ENCODE data around the gene COPB2.
"Not testable (repeated sequence)": the region's sequence is repeated elsewhere in the genome, so short reads cannot be mapped to it uniquely, and the experiment has no call there.

Gene COPB2

GRCh38 chr3:139394116-139394515 is 4.7 kb upstream of the COPB2 start:
- H3K4me1 ChIP-seq (ENCODE audit: control insufficient read depth, insufficient read depth, low read depth, low read length): peaks cover 2% of the 10 kb centered on the region

GRCh38 chr3:139388821-139389551 is 461 bp downstream of the COPB2 start:
- Histone ChIP-seq H3K14ac (ENCODE audit: low read length in 2 of 2) (peak overlapping the region in 1 of 2 experiments; percentile 22), H3K9me3 (ENCODE audit: control insufficient read depth, low read length) (no peaks in the 10 kb centered on the region), H3K9ac (ENCODE audit: low read length) (peak overlapping the region; percentile 100), H3K18ac (ENCODE audit: low read depth in 1 of 2, low read length in 2 of 2) (peak overlapping the region; percentile 40 to 70), H2AFZ (ENCODE audit: low read depth, low read length) (no peak overlapping the region), H2BK120ac (ENCODE audit: low read depth, low read length) (no peak overlapping the region), H3K4me3 (ENCODE audit: insufficient read depth in 1 of 2, low read depth in 1 of 2, low read length in 2 of 2) (peak overlapping the region; percentile 69 to 99), H3K4me2 (ENCODE audit: low read length, poor library complexity, severe bottlenecking) (peak overlapping the region; percentile 71), H4K91ac (ENCODE audit: low read length) (peak overlapping the region; percentile 45), H3K23ac (ENCODE audit: low read length in 2 of 2) (no peak overlapping the region), H4K8ac (ENCODE audit: low read length) (peak overlapping the region; percentile 49), H3K4me1 (ENCODE audit: control insufficient read depth, insufficient read depth, low read depth, low read length) (peaks cover 9% of the 10 kb centered on the region), H2BK12ac (ENCODE audit: low read length in 2 of 2) (no peak overlapping the region), H2AK5ac (ENCODE audit: low read length, severe bottlenecking) (peak overlapping the region; percentile 52), H3K79me1 (replicated peaks; ENCODE audit: low read length, poor library complexity, severe bottlenecking) (peaks cover 10% of the 10 kb centered on the region), H3K27ac (ENCODE audit: low read length, poor library complexity, severe bottlenecking) (peak overlapping the region; percentile 59), H3K4ac (ENCODE audit: low read depth in 1 of 2, low read length in 2 of 2) (peak overlapping the region; percentile 75 to 80), H3K27me3 (ENCODE audit: control insufficient read depth in 1 of 2, insufficient read depth in 1 of 2, low read length in 2 of 2) (no peaks in the 10 kb centered on the region), H2BK5ac (ENCODE audit: low read depth, low read length, poor library complexity, severe bottlenecking) (peak overlapping the region; percentile 1), H2BK15ac (ENCODE audit: low read depth, poor library complexity, severe bottlenecking) (no peak overlapping the region), H3K36me3 (ENCODE audit: control insufficient read depth in 1 of 2, insufficient read depth in 2 of 2, low read depth in 1 of 2, low read length in 2 of 2) (peaks cover 0 to 8% of the 10 kb centered on the region in 2 experiments)
- 9% methylated on average over 24 of the region's 25 CpGs for WGBS
- DNase-seq: peak; percentile 28

More at GRCh38 chr3:139394116-139394515, 4.7 kb upstream of the COPB2 start:
- H3K36me3 ChIP-seq (ENCODE audit: control insufficient read depth in 1 of 2, insufficient read depth in 2 of 2, low read depth in 1 of 2, low read length in 2 of 2): no peaks in the 10 kb centered on the region
- no peak overlapping the region for H3K4me2 ChIP-seq (ENCODE audit: low read length, poor library complexity, severe bottlenecking)
- H3K4ac ChIP-seq (ENCODE audit: low read depth in 1 of 2, low read length in 2 of 2): no peak overlapping the region
- H3K27ac ChIP-seq (ENCODE audit: low read length, poor library complexity, severe bottlenecking): no peak overlapping the region
- H3K18ac ChIP-seq (ENCODE audit: low read depth in 1 of 2, low read length in 2 of 2): no peak overlapping the region
- H2BK12ac ChIP-seq (ENCODE audit: low read length in 2 of 2): no peak overlapping the region
- H2BK120ac ChIP-seq (ENCODE audit: low read depth, low read length): no peak overlapping the region
- no peak overlapping the region for H2BK5ac ChIP-seq (ENCODE audit: low read depth, low read length, poor library complexity, severe bottlenecking)
- DNase-seq: peak; percentile 72
- H2BK15ac ChIP-seq (ENCODE audit: low read depth, poor library complexity, severe bottlenecking): no peak overlapping the region
- peaks cover 19% of the 10 kb centered on the region for H3K79me1 ChIP-seq (replicated peaks; ENCODE audit: low read length, poor library complexity, severe bottlenecking)
- H3K23ac ChIP-seq (ENCODE audit: low read length in 2 of 2): no peak overlapping the region
- H3K27me3 ChIP-seq (ENCODE audit: control insufficient read depth in 1 of 2, insufficient read depth in 1 of 2, low read length in 2 of 2): no peaks in the 10 kb centered on the region
- H4K91ac ChIP-seq (ENCODE audit: low read length): no peak overlapping the region
- no peak overlapping the region for H3K9ac ChIP-seq (ENCODE audit: low read length)
- H3K14ac ChIP-seq (ENCODE audit: low read length in 2 of 2): no peak overlapping the region
- no peak overlapping the region for H3K4me3 ChIP-seq (ENCODE audit: insufficient read depth in 1 of 2, low read depth in 1 of 2, low read length in 2 of 2)
- no peak overlapping the region for H2AFZ ChIP-seq (ENCODE audit: low read depth, low read length)
- H4K8ac ChIP-seq (ENCODE audit: low read length): no peak overlapping the region
- H3K9me3 ChIP-seq (ENCODE audit: control insufficient read depth, low read length): no peaks in the 10 kb centered on the region
- no peak overlapping the region for H2AK5ac ChIP-seq (ENCODE audit: low read length, severe bottlenecking)

GRCh38 chr3:139388077-139388476 is 1.4 kb downstream of the COPB2 start:
- Histone ChIP-seq H3K9me3 (ENCODE audit: control insufficient read depth, low read length) (no peaks in the 10 kb centered on the region), H3K36me3 (ENCODE audit: control insufficient read depth in 1 of 2, insufficient read depth in 2 of 2, low read depth in 1 of 2, low read length in 2 of 2) (peaks cover 0 to 14% of the 10 kb centered on the region in 2 experiments), H3K4ac (ENCODE audit: low read depth in 1 of 2, low read length in 2 of 2) (no peak overlapping the region), H2BK12ac (ENCODE audit: low read length in 2 of 2) (no peak overlapping the region), H4K91ac (ENCODE audit: low read length) (no peak overlapping the region), H2BK120ac (ENCODE audit: low read depth, low read length) (no peak overlapping the region), H3K4me2 (ENCODE audit: low read length, poor library complexity, severe bottlenecking) (peak overlapping the region; percentile 66), H2BK15ac (ENCODE audit: low read depth, poor library complexity, severe bottlenecking) (no peak overlapping the region), H3K79me1 (replicated peaks; ENCODE audit: low read length, poor library complexity, severe bottlenecking) (peaks cover 9% of the 10 kb centered on the region), H2AK5ac (ENCODE audit: low read length, severe bottlenecking) (no peak overlapping the region), H2AFZ (ENCODE audit: low read depth, low read length) (no peak overlapping the region), H4K8ac (ENCODE audit: low read length) (no peak overlapping the region), H3K4me1 (ENCODE audit: control insufficient read depth, insufficient read depth, low read depth, low read length) (peaks cover 9% of the 10 kb centered on the region), H3K9ac (ENCODE audit: low read length) (peak overlapping the region; percentile 100), H3K4me3 (ENCODE audit: insufficient read depth in 1 of 2, low read depth in 1 of 2, low read length in 2 of 2) (peak overlapping the region; percentile 42 to 99), H3K27me3 (ENCODE audit: control insufficient read depth in 1 of 2, insufficient read depth in 1 of 2, low read length in 2 of 2) (no peaks in the 10 kb centered on the region), H3K27ac (ENCODE audit: low read length, poor library complexity, severe bottlenecking) (no peak overlapping the region), H2BK5ac (ENCODE audit: low read depth, low read length, poor library complexity, severe bottlenecking) (no peak overlapping the region), H3K23ac (ENCODE audit: low read length in 2 of 2) (no peak overlapping the region), H3K14ac (ENCODE audit: low read length in 2 of 2) (no peak overlapping the region), H3K18ac (ENCODE audit: low read depth in 1 of 2, low read length in 2 of 2) (no peak overlapping the region)
- 68% methylated on average over 4 of the region's 10 CpGs for WGBS
- DNase-seq: no peak

DNA sequence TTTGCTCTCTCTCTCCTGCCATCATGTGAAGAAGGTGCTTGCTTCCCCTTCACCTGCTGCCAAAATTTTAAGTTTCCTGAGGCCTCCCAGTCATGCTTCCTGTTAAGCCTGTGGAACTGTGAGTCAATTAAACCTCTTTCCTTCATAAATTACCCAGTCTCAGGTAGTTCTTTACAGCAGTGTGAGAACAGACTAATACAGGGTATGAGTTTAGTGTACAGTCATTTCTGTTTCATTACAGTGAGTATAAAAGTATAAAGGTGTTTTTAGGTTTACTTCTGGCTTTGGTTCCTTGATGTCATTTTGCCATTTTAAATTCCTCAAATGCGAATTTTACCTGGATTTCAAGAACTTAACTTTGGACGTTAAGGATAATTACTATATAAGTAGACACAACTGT is 7.2 kb downstream of the COPB2 start:
- WGBS: no CpG with 5 or more reads among the region's 2 CpGs
- H3K4ac ChIP-seq (ENCODE audit: low read depth in 1 of 2, low read length in 2 of 2); DNase-seq: not testable (repeated sequence)

More for the DNA sequence above, 7.2 kb downstream of the COPB2 start:
- not testable (repeated sequence) for H2AK5ac ChIP-seq (ENCODE audit: low read length, severe bottlenecking); H2BK15ac ChIP-seq (ENCODE audit: low read depth, poor library complexity, severe bottlenecking); H2BK5ac ChIP-seq (ENCODE audit: low read depth, low read length, poor library complexity, severe bottlenecking); H3K9me3 ChIP-seq (ENCODE audit: control insufficient read depth, low read length); H4K8ac ChIP-seq (ENCODE audit: low read length); H3K4me1 ChIP-seq (ENCODE audit: control insufficient read depth, insufficient read depth, low read depth, low read length); H3K27me3 ChIP-seq (ENCODE audit: control insufficient read depth in 1 of 2, insufficient read depth in 1 of 2, low read length in 2 of 2); H3K4me3 ChIP-seq (ENCODE audit: insufficient read depth in 1 of 2, low read depth in 1 of 2, low read length in 2 of 2); H2BK12ac ChIP-seq (ENCODE audit: low read length in 2 of 2); H3K4me2 ChIP-seq (ENCODE audit: low read length, poor library complexity, severe bottlenecking); H2AFZ ChIP-seq (ENCODE audit: low read depth, low read length); H3K14ac ChIP-seq (ENCODE audit: low read length in 2 of 2); H3K18ac ChIP-seq (ENCODE audit: low read depth in 1 of 2, low read length in 2 of 2); H3K79me1 ChIP-seq (replicated peaks; ENCODE audit: low read length, poor library complexity, severe bottlenecking); H3K27ac ChIP-seq (ENCODE audit: low read length, poor library complexity, severe bottlenecking); H4K91ac ChIP-seq (ENCODE audit: low read length); H3K23ac ChIP-seq (ENCODE audit: low read length in 2 of 2); H2BK120ac ChIP-seq (ENCODE audit: low read depth, low read length); H3K9ac ChIP-seq (ENCODE audit: low read length)
- peaks cover 7 to 72% of the 10 kb centered on the region in 2 experiments for H3K36me3 ChIP-seq (ENCODE audit: control insufficient read depth in 1 of 2, insufficient read depth in 2 of 2, low read depth in 1 of 2, low read length in 2 of 2)
